Measurements from ENCODE around the gene DYNC2LI1. TPM values are rescaled to one million over a fixed set of nuclear protein-coding genes. Genes with fewer than 3 reads are reported as not detected.

Gene DYNC2LI1
- total RNA-seq, 1 donor from 2014 or later = 15.3 TPM

GRCh38 chr2:43824512-43824911 is 50.7 kb downstream of the DYNC2LI1 start:
- H3K4me1 ChIP-seq (ENCODE audit: insufficient read depth, low read length) = no peaks in the 10 kb centered on the region
- H3K9me3 ChIP-seq (ENCODE audit: insufficient read depth, low read depth, low read length) = no peaks in the 10 kb centered on the region
- H3K4me1 Mint-ChIP-seq (ENCODE audit: low read depth, unreplicated experiment) = no peaks in the 10 kb centered on the region
- no peaks in the 10 kb centered on the region for H4K20me1 ChIP-seq (ENCODE audit: insufficient read depth, low read length)
- TF ChIP-seq CTCF (IDR thresholded peaks at IDR 0.05; ENCODE audit: insufficient read depth, low read depth, low read length) (no peak), EZH2 (IDR thresholded peaks at IDR 0.05; ENCODE audit: insufficient read depth, low read length) (no peak)
- H3K27ac ChIP-seq (ENCODE audit: low read depth, low read length) = no peak overlapping the region
- peaks cover 3% of the 10 kb centered on the region for H3K27me3 ChIP-seq (ENCODE audit: insufficient read depth, low read length)
- H3K27ac Mint-ChIP-seq (ENCODE audit: unreplicated experiment) = no peak overlapping the region
- no peaks in the 10 kb centered on the region for H3K36me3 Mint-ChIP-seq (ENCODE audit: low read depth, unreplicated experiment)
- no peak for FAIRE-seq
- H3K4me2 ChIP-seq (ENCODE audit: low read length) = no peak overlapping the region
- no peak for DNase-seq (ENCODE audit: low read depth)
- no peaks in the 10 kb centered on the region for H3K36me3 ChIP-seq (ENCODE audit: insufficient read depth, low read length)
- H3K9ac ChIP-seq (ENCODE audit: low read length) = no peak overlapping the region
- H3K27me3 Mint-ChIP-seq (ENCODE audit: low read depth, unreplicated experiment) = peaks cover 30% of the 10 kb centered on the region
- no peak overlapping the region for H2AFZ ChIP-seq (ENCODE audit: low read depth, low read length)
- no peak overlapping the region for H3K4me3 ChIP-seq (ENCODE audit: insufficient read depth, low read depth, low read length)
- H3K9me3 Mint-ChIP-seq (ENCODE audit: unreplicated experiment) = peaks cover 4% of the 10 kb centered on the region
- no peaks in the 10 kb centered on the region for H3K79me2 ChIP-seq (ENCODE audit: insufficient read depth, low read length)
- no peak overlapping the region for H3K4me3 Mint-ChIP-seq (ENCODE audit: unreplicated experiment)

GRCh38 chr2:43824951-43825493 is 51.2 kb downstream of the DYNC2LI1 start:
- peaks cover 9% of the 10 kb centered on the region for H3K27me3 ChIP-seq (ENCODE audit: insufficient read depth, low read length)
- no peak overlapping the region for H3K4me3 ChIP-seq (ENCODE audit: insufficient read depth, low read depth, low read length)
- H3K9me3 Mint-ChIP-seq (ENCODE audit: unreplicated experiment) = peaks cover 4% of the 10 kb centered on the region
- no peaks in the 10 kb centered on the region for H3K4me1 ChIP-seq (ENCODE audit: insufficient read depth, low read length)
- H3K36me3 ChIP-seq (ENCODE audit: insufficient read depth, low read length) = no peaks in the 10 kb centered on the region
- TF ChIP-seq CTCF (IDR thresholded peaks at IDR 0.05; ENCODE audit: insufficient read depth, low read depth, low read length) (no peak), EZH2 (IDR thresholded peaks at IDR 0.05; ENCODE audit: insufficient read depth, low read length) (no peak)
- no peak for DNase-seq (ENCODE audit: low read depth)
- H3K4me2 ChIP-seq (ENCODE audit: low read length) = no peak overlapping the region
- H3K4me3 Mint-ChIP-seq (ENCODE audit: unreplicated experiment) = no peak overlapping the region
- H3K79me2 ChIP-seq (ENCODE audit: insufficient read depth, low read length) = no peaks in the 10 kb centered on the region
- no peak for FAIRE-seq
- no peak overlapping the region for H3K27ac ChIP-seq (ENCODE audit: low read depth, low read length)
- H2AFZ ChIP-seq (ENCODE audit: low read depth, low read length) = no peak overlapping the region
- H3K4me1 Mint-ChIP-seq (ENCODE audit: low read depth, unreplicated experiment) = no peaks in the 10 kb centered on the region
- no peaks in the 10 kb centered on the region for H3K9me3 ChIP-seq (ENCODE audit: insufficient read depth, low read depth, low read length)
- no peak overlapping the region for H3K9ac ChIP-seq (ENCODE audit: low read length)
- H3K27ac Mint-ChIP-seq (ENCODE audit: unreplicated experiment) = no peak overlapping the region
- no peaks in the 10 kb centered on the region for H4K20me1 ChIP-seq (ENCODE audit: insufficient read depth, low read length)
- no peaks in the 10 kb centered on the region for H3K36me3 Mint-ChIP-seq (ENCODE audit: low read depth, unreplicated experiment)
- peaks cover 35% of the 10 kb centered on the region for H3K27me3 Mint-ChIP-seq (ENCODE audit: low read depth, unreplicated experiment)

- H3K27ac ChIP-seq (ENCODE audit: low read depth, low read length) = no peak overlapping the region
- H3K9me3 ChIP-seq (ENCODE audit: insufficient read depth, low read depth, low read length) = no peaks in the 10 kb centered on the region
- FAIRE-seq (no peak), DNase-seq (ENCODE audit: low read depth) (no peak)
- peaks cover 2% of the 10 kb centered on the region for H3K9me3 Mint-ChIP-seq (ENCODE audit: unreplicated experiment)
- no peaks in the 10 kb centered on the region for H3K4me1 ChIP-seq (ENCODE audit: insufficient read depth, low read length)
- no peaks in the 10 kb centered on the region for H3K36me3 Mint-ChIP-seq (ENCODE audit: low read depth, unreplicated experiment)
- no peak overlapping the region for H2AFZ ChIP-seq (ENCODE audit: low read depth, low read length)
- H3K4me3 Mint-ChIP-seq (ENCODE audit: unreplicated experiment) = no peak overlapping the region
- H3K9ac ChIP-seq (ENCODE audit: low read length) = no peak overlapping the region
- no peaks in the 10 kb centered on the region for H3K79me2 ChIP-seq (ENCODE audit: insufficient read depth, low read length)
- TF ChIP-seq EZH2 (IDR thresholded peaks at IDR 0.05; ENCODE audit: insufficient read depth, low read length) = no peak
- TF ChIP-seq CTCF (IDR thresholded peaks at IDR 0.05; ENCODE audit: insufficient read depth, low read depth, low read length) = no peak
- peaks cover 16% of the 10 kb centered on the region for H3K27me3 ChIP-seq (ENCODE audit: insufficient read depth, low read length)
- peaks cover 43% of the 10 kb centered on the region for H3K27me3 Mint-ChIP-seq (ENCODE audit: low read depth, unreplicated experiment)
- H3K36me3 ChIP-seq (ENCODE audit: insufficient read depth, low read length) = no peaks in the 10 kb centered on the region
- H4K20me1 ChIP-seq (ENCODE audit: insufficient read depth, low read length) = no peaks in the 10 kb centered on the region
- no peak overlapping the region for H3K4me2 ChIP-seq (ENCODE audit: low read length)
- no peak overlapping the region for H3K27ac Mint-ChIP-seq (ENCODE audit: unreplicated experiment)
- H3K4me3 ChIP-seq (ENCODE audit: insufficient read depth, low read depth, low read length) = no peak overlapping the region
- no peaks in the 10 kb centered on the region for H3K4me1 Mint-ChIP-seq (ENCODE audit: low read depth, unreplicated experiment)
These were observed 52.0 kb downstream of the DYNC2LI1 start for GRCh38 chr2:43825841-43826240.
